ENCODE results near the gene ENTR1. TPM values are rescaled to one million over a fixed set of nuclear protein-coding genes. Genes with fewer than 3 reads are reported as not detected.
"Not testable (repeated sequence)": the region's sequence is repeated elsewhere in the genome, so short reads cannot be mapped to it uniquely, and the experiment has no call there.

The ENTR1 gene
- total RNA-seq, 1 donor from 2014 or later: 34.9 TPM

DNA sequence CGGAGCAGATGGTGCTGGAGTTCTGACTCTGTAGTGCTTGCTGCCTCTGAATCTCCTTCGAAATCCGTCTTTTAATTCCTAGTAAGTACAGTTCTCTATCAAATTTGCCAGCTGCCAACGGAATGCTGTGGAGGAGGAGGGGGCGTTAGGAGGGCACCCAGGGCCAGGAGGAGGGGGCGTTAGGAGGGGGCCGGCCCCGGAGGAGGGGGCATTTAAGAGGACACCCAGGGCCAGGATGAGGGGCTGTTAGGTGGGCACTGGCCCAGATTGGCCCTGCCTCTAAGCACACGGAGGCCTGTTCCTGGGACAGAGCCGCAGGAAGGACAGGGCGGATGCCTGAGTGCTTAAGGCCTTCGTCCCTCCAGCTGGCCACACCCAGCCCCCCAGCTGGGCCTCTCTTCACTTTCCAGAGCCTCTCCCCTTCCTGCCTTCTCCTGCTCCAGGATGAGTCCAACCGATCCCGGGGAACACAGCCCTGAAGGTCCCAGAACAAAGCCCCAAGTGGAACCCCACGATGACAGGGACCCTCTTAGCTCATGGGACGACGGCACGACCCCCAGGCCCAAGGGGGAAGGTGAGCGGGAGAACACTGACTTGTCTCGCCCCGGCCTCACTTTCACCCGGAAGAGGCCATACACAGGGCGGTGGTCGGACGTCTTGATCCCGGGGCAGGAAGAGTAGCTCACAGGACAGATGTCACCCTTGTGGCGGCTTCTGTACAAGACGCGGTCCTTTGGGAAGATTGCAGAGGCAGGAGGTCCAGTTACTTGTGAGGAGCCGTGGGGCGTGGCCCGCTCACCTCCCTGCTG is 19.5 kb upstream of the ENTR1 start:
- Histone ChIP-seq H3K27ac (no peak overlapping the region), H3K4me1 (no peaks in the 10 kb centered on the region), H3K4me3 (no peak overlapping the region), H3K27me3 (no peaks in the 10 kb centered on the region), H3K9ac (no peak overlapping the region), H4K20me1 (ENCODE audit: low read depth) (peaks cover 3% of the 10 kb centered on the region), H3K36me3 (no peaks in the 10 kb centered on the region), H3K9me3 (ENCODE audit: low read depth) (no peaks in the 10 kb centered on the region), H3F3A (ENCODE audit: low read depth) (no peaks in the 10 kb centered on the region), H2AFZ (replicated peaks) (no peak overlapping the region), H3K4me2 (no peak overlapping the region), H3K79me2 (ENCODE audit: low read depth) (peaks cover 4% of the 10 kb centered on the region)
- Mint-ChIP-seq H3K27me3 (ENCODE audit: insufficient read depth, low read depth) (peaks cover 4% of the 10 kb centered on the region), H3K4me1 (no peaks in the 10 kb centered on the region), H3K9me3 (no peaks in the 10 kb centered on the region), H3K36me3 (peaks cover 3% of the 10 kb centered on the region), H3K4me3 (no peak overlapping the region), H3K27ac (no peak overlapping the region)
- TF ChIP-seq EZH2phosphoT487 (IDR thresholded peaks at IDR 0.05) (no peak), EZH2 (IDR thresholded peaks at IDR 0.05) (no peak)
- TF ChIP-seq, protein P1, sequence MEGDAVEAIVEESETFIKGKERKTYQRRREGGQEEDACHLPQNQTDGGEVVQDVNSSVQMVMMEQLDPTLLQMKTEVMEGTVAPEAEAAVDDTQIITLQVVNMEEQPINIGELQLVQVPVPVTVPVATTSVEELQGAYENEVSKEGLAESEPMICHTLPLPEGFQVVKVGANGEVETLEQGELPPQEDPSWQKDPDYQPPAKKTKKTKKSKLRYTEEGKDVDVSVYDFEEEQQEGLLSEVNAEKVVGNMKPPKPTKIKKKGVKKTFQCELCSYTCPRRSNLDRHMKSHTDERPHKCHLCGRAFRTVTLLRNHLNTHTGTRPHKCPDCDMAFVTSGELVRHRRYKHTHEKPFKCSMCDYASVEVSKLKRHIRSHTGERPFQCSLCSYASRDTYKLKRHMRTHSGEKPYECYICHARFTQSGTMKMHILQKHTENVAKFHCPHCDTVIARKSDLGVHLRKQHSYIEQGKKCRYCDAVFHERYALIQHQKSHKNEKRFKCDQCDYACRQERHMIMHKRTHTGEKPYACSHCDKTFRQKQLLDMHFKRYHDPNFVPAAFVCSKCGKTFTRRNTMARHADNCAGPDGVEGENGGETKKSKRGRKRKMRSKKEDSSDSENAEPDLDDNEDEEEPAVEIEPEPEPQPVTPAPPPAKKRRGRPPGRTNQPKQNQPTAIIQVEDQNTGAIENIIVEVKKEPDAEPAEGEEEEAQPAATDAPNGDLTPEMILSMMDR (IDR thresholded peaks at IDR 0.05): no peak
- no peak for DNase-seq (ENCODE audit: low spot score)

DNA sequence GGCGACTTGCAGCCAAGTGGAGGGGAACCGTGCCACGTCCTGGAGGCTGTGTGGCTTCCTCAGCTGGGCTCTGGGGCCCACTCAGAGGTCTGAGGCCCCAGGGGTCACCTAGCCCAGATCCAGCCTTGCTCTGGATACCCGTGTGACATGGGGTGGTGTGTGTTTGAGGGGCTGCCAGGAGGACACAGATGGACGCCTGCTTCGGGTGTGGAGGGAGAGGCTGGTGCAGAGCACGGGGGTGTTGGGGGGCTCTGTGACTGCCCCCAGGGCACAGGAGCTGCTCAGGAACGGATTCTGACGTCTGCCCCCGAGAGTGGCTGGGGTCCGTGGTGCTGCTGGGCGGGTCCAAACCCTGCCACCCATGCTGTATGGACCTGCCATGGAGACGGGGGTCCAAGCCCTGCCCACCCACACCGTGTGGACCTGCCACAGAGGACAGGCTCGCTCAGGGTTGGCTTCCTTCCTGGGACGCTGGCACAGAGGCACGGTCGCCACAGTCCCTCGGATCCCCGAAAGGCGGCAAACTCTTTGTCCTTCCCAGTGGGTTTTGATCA is 18.7 kb upstream of the ENTR1 start:
- Mint-ChIP-seq H3K4me3 (no peak overlapping the region), H3K9me3 (no peaks in the 10 kb centered on the region), H3K36me3 (peaks cover 3% of the 10 kb centered on the region), H3K27me3 (ENCODE audit: insufficient read depth, low read depth) (peaks cover 4% of the 10 kb centered on the region), H3K4me1 (no peaks in the 10 kb centered on the region), H3K27ac (no peak overlapping the region)
- Histone ChIP-seq H3K36me3 (no peaks in the 10 kb centered on the region), H3K27ac (peak overlapping the region; percentile 29), H3K4me2 (no peak overlapping the region), H2AFZ (replicated peaks) (no peak overlapping the region), H3K4me3 (no peak overlapping the region), H3K27me3 (no peaks in the 10 kb centered on the region), H3K9me3 (ENCODE audit: low read depth) (no peaks in the 10 kb centered on the region), H3K9ac (no peak overlapping the region), H3K4me1 (no peaks in the 10 kb centered on the region), H3K79me2 (ENCODE audit: low read depth) (no peaks in the 10 kb centered on the region), H3F3A (ENCODE audit: low read depth) (no peaks in the 10 kb centered on the region), H4K20me1 (ENCODE audit: low read depth) (no peaks in the 10 kb centered on the region)
- DNase-seq (ENCODE audit: low spot score): no peak
- TF ChIP-seq, protein P1 (IDR thresholded peaks at IDR 0.05): no peak
- no peak for TF ChIP-seq EZH2phosphoT487 (IDR thresholded peaks at IDR 0.05)
- no peak for TF ChIP-seq EZH2 (IDR thresholded peaks at IDR 0.05)

DNA sequence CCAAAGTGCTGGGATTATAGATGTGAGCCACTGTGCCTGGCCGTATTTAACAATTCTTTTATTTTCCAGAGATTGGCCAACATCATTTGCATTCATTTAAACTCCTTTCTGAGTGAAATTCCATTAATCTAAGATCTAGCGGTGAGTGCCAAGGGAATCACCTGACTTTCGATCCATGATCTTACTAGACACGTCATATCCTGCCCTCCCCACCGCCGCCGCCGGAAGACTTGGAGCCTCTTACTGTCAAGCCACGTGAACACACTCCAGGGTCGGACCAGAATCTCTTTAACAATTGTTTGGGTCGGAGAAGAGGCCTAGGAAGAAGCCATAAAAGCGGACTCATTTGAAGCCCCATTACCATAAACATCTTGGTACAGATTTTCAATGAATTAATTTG is 16.4 kb upstream of the ENTR1 start:
- H3K36me3 Mint-ChIP-seq: peaks cover 5% of the 10 kb centered on the region
- H3K27me3 ChIP-seq: no peaks in the 10 kb centered on the region
- H3K27ac ChIP-seq: no peak overlapping the region
- no peak for DNase-seq (ENCODE audit: low spot score)
- H3K79me2 ChIP-seq (ENCODE audit: low read depth): no peaks in the 10 kb centered on the region
- no peak overlapping the region for H3K4me2 ChIP-seq
- H3K4me3 ChIP-seq: no peak overlapping the region
- no peaks in the 10 kb centered on the region for H3K4me1 ChIP-seq
- no peak overlapping the region for H2AFZ ChIP-seq (replicated peaks)
- H3K27ac Mint-ChIP-seq: no peak overlapping the region
- peaks cover 4% of the 10 kb centered on the region for H3K27me3 Mint-ChIP-seq (ENCODE audit: insufficient read depth, low read depth)
- H3K9me3 Mint-ChIP-seq: no peaks in the 10 kb centered on the region
- H3K36me3 ChIP-seq: no peaks in the 10 kb centered on the region
- no peaks in the 10 kb centered on the region for H3K4me1 Mint-ChIP-seq
- H3K9me3 ChIP-seq (ENCODE audit: low read depth): no peaks in the 10 kb centered on the region
- no peak overlapping the region for H3K4me3 Mint-ChIP-seq
- H3K9ac ChIP-seq: no peak overlapping the region
- no peak for TF ChIP-seq EZH2phosphoT487 (IDR thresholded peaks at IDR 0.05)
- no peak for TF ChIP-seq EZH2 (IDR thresholded peaks at IDR 0.05)
- TF ChIP-seq, protein P1 (IDR thresholded peaks at IDR 0.05): no peak
- no peaks in the 10 kb centered on the region for H4K20me1 ChIP-seq (ENCODE audit: low read depth)
- no peaks in the 10 kb centered on the region for H3F3A ChIP-seq (ENCODE audit: low read depth)

DNA sequence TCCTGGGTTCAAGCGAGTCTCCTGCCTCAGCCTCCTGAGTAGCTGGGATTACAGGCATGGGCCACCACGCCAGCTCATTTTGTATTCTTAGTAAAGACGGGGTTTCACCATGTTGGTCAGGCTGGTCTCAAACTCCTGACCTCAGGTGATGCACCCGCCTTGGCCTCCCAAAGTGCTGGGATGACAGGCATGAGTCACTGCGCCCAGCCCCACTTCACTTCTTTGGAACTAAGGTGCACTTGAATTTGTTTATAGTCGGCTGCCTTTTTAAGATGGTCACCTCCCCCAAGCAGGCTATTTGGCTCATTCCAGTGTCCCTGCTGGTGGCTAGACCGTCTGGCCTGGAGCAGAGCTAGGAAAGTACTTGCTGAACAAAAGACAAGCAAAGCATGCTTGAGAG is 15.0 kb upstream of the ENTR1 start:
- H3F3A ChIP-seq (ENCODE audit: low read depth); H2AFZ ChIP-seq (replicated peaks); H3K36me3 Mint-ChIP-seq; H3K27ac ChIP-seq; H3K4me1 Mint-ChIP-seq; H3K36me3 ChIP-seq; H4K20me1 ChIP-seq (ENCODE audit: low read depth); H3K27ac Mint-ChIP-seq; H3K4me1 ChIP-seq; DNase-seq (ENCODE audit: low spot score); H3K79me2 ChIP-seq (ENCODE audit: low read depth); H3K27me3 Mint-ChIP-seq (ENCODE audit: insufficient read depth, low read depth); H3K4me2 ChIP-seq; H3K9me3 ChIP-seq (ENCODE audit: low read depth); H3K4me3 Mint-ChIP-seq; H3K27me3 ChIP-seq; H3K9me3 Mint-ChIP-seq; H3K9ac ChIP-seq; H3K4me3 ChIP-seq: not testable (repeated sequence)
